Ovary (tissue), 9 donors: Measurements from ENCODE around the gene KMT2D. TPM values are rescaled to one million over a fixed set of nuclear protein-coding genes. Genes with fewer than 3 reads are reported as not detected.

Source experiments
- DNase-seq, 5 donors: peaks; one replicate each; pipeline ENCODE4 v3.0.0-alpha.2; 2019 to 2020
- H3K27ac ChIP-seq, 2 donors: fragments of 200-600 bp; one replicate each; pipeline versions ENCODE4 v1.5.1 to v1.8.0; 2019 to 2022
- H3K27me3 ChIP-seq: fragments of 200-600 bp; one replicate; pipeline ENCODE4 v1.8.0; 2022
- H3K36me3 ChIP-seq: fragments of 200-600 bp; sonication (generic); one replicate; pipeline ENCODE4 v1.5.1; 2019
- H3K4me1 ChIP-seq: one replicate; pipeline ENCODE4 v1.8.1; 2013; ENCODE audit warnings: mild to moderate bottlenecking, moderate library complexity; ENCODE audit not compliant: insufficient read depth
- H3K4me3 ChIP-seq: fragments of 200-600 bp; sonication (generic); one replicate; pipeline ENCODE4 v1.5.1; 2017
- H3K9me3 ChIP-seq, 2 donors: fragments of 200-600 bp in 1 of 2; sonication (generic) in 1 of 2; one replicate each; pipeline versions ENCODE4 v1.5.1 to v1.8.1; 2013 to 2019; ENCODE audit warnings: mild to moderate bottlenecking in 1 of 2, moderate library complexity in 1 of 2
- CTCF ChIP-seq, 3 donors: fragments of 450-650 bp in 2 of 3; fragments of 200-600 bp in 1 of 3; IDR thresholded peaks; one replicate each; pipeline versions ENCODE4 v1.5.1 to v1.8.0; 2016 to 2022; ENCODE audit warnings: antibody characterized with exemption in 3 of 3, mild to moderate bottlenecking in 1 of 3
- EP300 ChIP-seq: sonication (generic); formaldehyde crosslinking; IDR thresholded peaks from one replicate; pipeline ENCODE4 v1.6.1; 2017; ENCODE audit warnings: antibody characterized with exemption
- POLR2A ChIP-seq: fragments of 450-650 bp; IDR thresholded peaks from one replicate; pipeline ENCODE4 v1.6.1; 2017; ENCODE audit warnings: antibody characterized with exemption, mild to moderate bottlenecking, moderate library complexity
- WGBS, 3 donors: extraction: QIAGEN DNeasy Blood & Tissue Kit in 1 of 3; methylation state at CpG; one replicate each; pipeline versions ENCODE4 v1.1.5 to v1.1.7; 2013 to 2017; 5-methylcytosine and 5-hydroxymethylcytosine counted together
- intact Hi-C, 4 donors: fragments of 100-400 bp; cut with DNase I; formaldehyde crosslinking; loops; one replicate each; pipeline versions ENCODE4 v1.11.0 to v1.15.1; 2022 to 2023
- polyA plus RNA-seq, 2 donors: library from polyadenylated mRNA; stranded (reverse); fragments of 200-250 nt in 1 of 2; fragments of 350-450 nt in 1 of 2; fragmentation: Illumina TruSeq in 1 of 2; extraction: RNeasy Lipid Tissue Mini Kit (QIAGEN cat#74804) in 1 of 2; gene quantifications; one replicate each; pipeline ENCODE4 v1.2.3, GENCODE V29; 2013 to 2014
- total RNA-seq, 7 donors: library from RNA; depleted of rRNA in 2 of 7; stranded (reverse); fragments of >200 nt in 2 of 7; fragmentation: NEBNext Ultra II Directional in 3 of 7; extraction: Animal tissue kit (Norgen Biotek cat#: 25700) in 3 of 7; gene quantifications; one replicate each; pipeline versions ENCODE4 v1.1.0 to v1.2.4, GENCODE V29; 2016 to 2023
- donor health status: DM: no; HTN: no; CAD: no; lungs with moderate emphysema.
- donor health status: DM: no; HTN: no; CAD: no.
- donor health status: Bipolar disorder and iron deficiency.
- donor health status: DM: yes; HTN: yes; CAD: no.
- donor health status: DM: no; HTN: no; CAD: no.
- donor health status: DM: yes; HTN: yes; CAD: no.

KMT2D gene
- total and polyA plus RNA-seq, 9 donors, result 28.3 to 97.0 (median 77.8) TPM

- TF ChIP-seq EP300, result no peak
- TF ChIP-seq POLR2A, result no peak
- TF ChIP-seq CTCF (IDR thresholded peaks at IDR 0.05), result no peak
- intact Hi-C loops, result no loop called here
- no peaks in the 10 kb centered on the region for H3K27me3 ChIP-seq
- 88 to 92% (median 90%) methylated on average over 10 of the region's 10 CpGs for WGBS, 3 donors
- H3K27ac ChIP-seq, result no peak overlapping the region
- H3K4me1 ChIP-seq, result no peaks in the 10 kb centered on the region
- DNase-seq, result no peak
- no peaks in the 10 kb centered on the region for H3K36me3 ChIP-seq
- no peak overlapping the region for H3K4me3 ChIP-seq
- H3K9me3 ChIP-seq, result no peaks in the 10 kb centered on the region
Measured at GRCh38 chr12:49048953-49049352, 11.6 kb downstream of the KMT2D start.

GRCh38 chr12:49046129-49046895 is 14.3 kb downstream of the KMT2D start:
- Histone ChIP-seq H3K27me3 (no peaks in the 10 kb centered on the region), H3K27ac (no peak overlapping the region), H3K4me3 (no peak overlapping the region), H3K4me1 (no peaks in the 10 kb centered on the region), H3K9me3 (no peaks in the 10 kb centered on the region), H3K36me3 (no peaks in the 10 kb centered on the region)
- peak in 1 of 5 donors; percentile 26 for DNase-seq
- no peak for TF ChIP-seq CTCF (IDR thresholded peaks at IDR 0.05)
- TF ChIP-seq POLR2A, result no peak
- TF ChIP-seq EP300, result no peak
- intact Hi-C loops, result no loop called here
- WGBS, 3 donors, result 89 to 91% (median 90%) methylated on average over 12 of the region's 12 CpGs

GRCh38 chr12:49044660-49045059 is 15.9 kb downstream of the KMT2D start:
- 95 to 98% (median 96%) methylated on average over 12 of the region's 12 CpGs for WGBS, 3 donors
- intact Hi-C loops, result no loop called here
- Histone ChIP-seq H3K27ac (no peak overlapping the region), H3K27me3 (no peaks in the 10 kb centered on the region), H3K4me1 (no peaks in the 10 kb centered on the region), H3K36me3 (no peaks in the 10 kb centered on the region), H3K9me3 (no peaks in the 10 kb centered on the region), H3K4me3 (no peak overlapping the region)
- no peak for TF ChIP-seq CTCF (IDR thresholded peaks at IDR 0.05)
- TF ChIP-seq POLR2A, result no peak
- TF ChIP-seq EP300, result no peak
- no peak for DNase-seq

GRCh38 chr12:49043856-49044258 is 16.7 kb downstream of the KMT2D start:
- intact Hi-C loops, result no loop called here
- no peaks in the 10 kb centered on the region for H3K4me1 ChIP-seq
- H3K36me3 ChIP-seq, result no peaks in the 10 kb centered on the region
- TF ChIP-seq EP300 (no peak), CTCF (IDR thresholded peaks at IDR 0.05) (no peak), POLR2A (no peak)
- H3K9me3 ChIP-seq, result no peaks in the 10 kb centered on the region
- DNase-seq, result peak in 2 of 5 donors; percentile 67 to 69
- no peaks in the 10 kb centered on the region for H3K27me3 ChIP-seq
- H3K27ac ChIP-seq, result no peak overlapping the region
- no peak overlapping the region for H3K4me3 ChIP-seq
- 56 to 66% (median 63%) methylated on average over 11 of the region's 11 CpGs for WGBS, 3 donors
